IMR-90 (cell line): Measurements from ENCODE around the gene AAR2.

Experiments
- BHLHE40 ChIP-seq: fragments of 150-350 bp; IDR thresholded peaks from 2 replicates; pipeline ENCODE4 v1.6.1; 2016; ENCODE audit warnings: mild to moderate bottlenecking, low read depth, low read length
- CTCF ChIP-seq: conservative IDR thresholded peaks from 2 replicates; pipeline ENCODE4 v1.5.1; 2012; ENCODE audit warnings: mild to moderate bottlenecking, low read depth, low read length, improper control_type of control experiment
- MAFK ChIP-seq: IDR thresholded peaks from 2 replicates; pipeline ENCODE4 v1.6.1; 2012; ENCODE audit warnings: low read depth, low read length, improper control_type of control experiment
- POLR2A ChIP-seq: IDR thresholded peaks from 2 replicates; pipeline ENCODE4 v1.6.1; 2012; ENCODE audit warnings: mild to moderate bottlenecking, low read depth, low read length
- RAD21 ChIP-seq: IDR thresholded peaks from 2 replicates; pipeline ENCODE4 v1.6.1; 2012; ENCODE audit warnings: low read length, improper control_type of control experiment
- SMC3 ChIP-seq: fragments of 150-350 bp; IDR thresholded peaks from 2 replicates; pipeline ENCODE4 v1.6.1; 2016; ENCODE audit warnings: low read depth, mild to moderate bottlenecking, antibody characterized with exemption, low read length, moderate library complexity

DNA sequence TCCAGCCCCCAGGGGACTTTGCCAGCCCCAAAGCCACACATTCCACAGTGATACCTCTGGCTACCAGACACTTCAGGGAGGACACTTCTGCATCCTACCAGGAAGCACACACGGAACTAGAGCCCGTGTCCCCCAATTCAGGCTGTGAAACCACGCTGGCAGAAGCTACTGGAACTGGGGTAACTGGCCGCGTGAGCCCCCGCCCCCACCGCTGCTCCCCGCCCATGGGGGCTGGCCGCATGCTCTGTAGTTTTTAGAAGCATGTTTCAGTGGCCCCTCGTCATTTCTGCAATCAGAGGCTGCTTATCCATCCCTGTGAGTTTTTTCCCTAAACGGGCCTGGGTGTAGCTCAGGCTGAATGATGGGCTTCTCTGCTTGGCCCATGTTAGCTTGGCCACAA lies 28.7 kb upstream of the AAR2 start:
- TF ChIP-seq SMC3 = no peak
- no peak for TF ChIP-seq RAD21
- no peak for TF ChIP-seq CTCF
- TF ChIP-seq BHLHE40 = no peak
- no peak for TF ChIP-seq POLR2A
- TF ChIP-seq MAFK = no peak
